ENCODE results near the gene ZNF521.

The ZNF521 gene

DNA sequence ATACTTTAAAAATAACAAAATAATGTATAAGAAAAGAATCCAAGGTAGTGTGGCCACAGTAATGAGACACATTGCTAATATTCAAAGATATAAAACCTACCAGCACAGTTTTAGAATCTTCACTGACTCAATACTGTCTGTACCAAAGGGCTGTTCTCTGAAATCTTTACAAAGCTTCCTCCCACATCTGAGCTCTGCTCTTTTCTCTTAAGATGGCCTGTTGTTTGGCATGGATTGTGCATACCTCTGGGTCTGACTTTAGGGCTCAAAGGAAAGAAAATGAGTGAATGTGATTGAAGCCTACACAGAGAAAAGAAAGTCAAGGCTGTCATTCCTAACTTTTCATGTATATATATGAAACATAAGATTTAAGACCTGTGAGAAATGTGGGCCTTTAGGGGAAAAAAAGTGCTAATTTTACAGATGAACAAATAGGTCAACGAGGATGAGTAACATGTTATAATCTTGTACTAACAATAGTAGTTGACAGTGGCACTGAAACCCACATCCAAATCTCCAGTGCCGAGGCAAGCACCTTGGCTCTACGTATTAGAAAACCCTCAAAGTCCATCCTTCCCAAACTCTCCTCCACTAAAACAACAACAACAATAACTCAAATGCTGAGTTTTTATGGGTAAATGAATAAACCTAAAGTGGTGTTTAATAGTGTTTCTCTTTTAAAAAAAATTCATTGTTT is 114.2 kb downstream of the ZNF521 start:
- Histone ChIP-seq H3K4me3 (ENCODE audit: insufficient read depth, low read length, poor library complexity, severe bottlenecking) (no peak overlapping the region), H4K20me1 (ENCODE audit: low read depth, low read length) (no peaks in the 10 kb centered on the region), H3K27ac (ENCODE audit: low read depth, low read length) (no peak overlapping the region), H3K36me3 (ENCODE audit: low read length) (no peaks in the 10 kb centered on the region), H3K9me2 (replicated peaks; ENCODE audit: insufficient read depth, low read length) (no peaks in the 10 kb centered on the region), H3K9ac (ENCODE audit: low read length) (no peak overlapping the region), H2AFZ (ENCODE audit: low read depth, low read length, severe bottlenecking) (no peak overlapping the region), H3F3A (ENCODE audit: insufficient read depth) (no peaks in the 10 kb centered on the region), H3K79me2 (ENCODE audit: insufficient read depth, low read length) (no peaks in the 10 kb centered on the region), H3K9me3 (ENCODE audit: insufficient read depth, low read length) (no peaks in the 10 kb centered on the region), H3K27me3 (ENCODE audit: low read length) (no peaks in the 10 kb centered on the region), H3K4me2 (ENCODE audit: low read depth, low read length, poor library complexity, severe bottlenecking) (no peak overlapping the region)
- TF ChIP-seq EZH2phosphoT487 (conservative IDR thresholded peaks at IDR 0.05; ENCODE audit: low read length) = no peak
- TF ChIP-seq, protein P1, sequence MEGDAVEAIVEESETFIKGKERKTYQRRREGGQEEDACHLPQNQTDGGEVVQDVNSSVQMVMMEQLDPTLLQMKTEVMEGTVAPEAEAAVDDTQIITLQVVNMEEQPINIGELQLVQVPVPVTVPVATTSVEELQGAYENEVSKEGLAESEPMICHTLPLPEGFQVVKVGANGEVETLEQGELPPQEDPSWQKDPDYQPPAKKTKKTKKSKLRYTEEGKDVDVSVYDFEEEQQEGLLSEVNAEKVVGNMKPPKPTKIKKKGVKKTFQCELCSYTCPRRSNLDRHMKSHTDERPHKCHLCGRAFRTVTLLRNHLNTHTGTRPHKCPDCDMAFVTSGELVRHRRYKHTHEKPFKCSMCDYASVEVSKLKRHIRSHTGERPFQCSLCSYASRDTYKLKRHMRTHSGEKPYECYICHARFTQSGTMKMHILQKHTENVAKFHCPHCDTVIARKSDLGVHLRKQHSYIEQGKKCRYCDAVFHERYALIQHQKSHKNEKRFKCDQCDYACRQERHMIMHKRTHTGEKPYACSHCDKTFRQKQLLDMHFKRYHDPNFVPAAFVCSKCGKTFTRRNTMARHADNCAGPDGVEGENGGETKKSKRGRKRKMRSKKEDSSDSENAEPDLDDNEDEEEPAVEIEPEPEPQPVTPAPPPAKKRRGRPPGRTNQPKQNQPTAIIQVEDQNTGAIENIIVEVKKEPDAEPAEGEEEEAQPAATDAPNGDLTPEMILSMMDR (IDR thresholded peaks at IDR 0.05; ENCODE audit: insufficient read depth, low read length, poor library complexity, severe bottlenecking) = no peak

DNA sequence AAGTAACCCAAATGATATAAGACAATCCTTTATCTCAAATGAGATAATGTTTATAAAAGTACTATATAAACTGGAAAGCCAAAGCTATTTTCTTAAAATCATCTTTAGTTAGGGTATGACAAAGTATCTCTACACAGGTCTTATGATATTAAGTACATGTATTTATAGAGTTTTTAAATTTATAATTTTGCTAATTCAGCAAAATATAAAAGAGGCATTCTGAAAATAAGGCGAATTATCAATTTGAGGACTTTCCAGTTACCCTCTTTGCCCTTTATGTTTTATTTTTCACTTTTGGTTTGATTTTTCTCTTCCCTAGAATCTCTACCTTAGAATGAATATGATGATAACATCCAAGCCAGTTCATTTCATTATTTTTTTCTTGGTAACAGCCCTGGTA is 115.2 kb downstream of the ZNF521 start:
- Histone ChIP-seq H2AFZ (ENCODE audit: low read depth, low read length, severe bottlenecking) (no peak overlapping the region), H3K79me2 (ENCODE audit: insufficient read depth, low read length) (no peaks in the 10 kb centered on the region), H3K9me3 (ENCODE audit: insufficient read depth, low read length) (no peaks in the 10 kb centered on the region), H3K4me2 (ENCODE audit: low read depth, low read length, poor library complexity, severe bottlenecking) (no peak overlapping the region), H3K27ac (ENCODE audit: low read depth, low read length) (no peak overlapping the region), H3K36me3 (ENCODE audit: low read length) (no peaks in the 10 kb centered on the region), H3F3A (ENCODE audit: insufficient read depth) (no peaks in the 10 kb centered on the region), H3K27me3 (ENCODE audit: low read length) (no peaks in the 10 kb centered on the region), H3K9ac (ENCODE audit: low read length) (no peak overlapping the region), H4K20me1 (ENCODE audit: low read depth, low read length) (no peaks in the 10 kb centered on the region), H3K9me2 (replicated peaks; ENCODE audit: insufficient read depth, low read length) (no peaks in the 10 kb centered on the region), H3K4me3 (ENCODE audit: insufficient read depth, low read length, poor library complexity, severe bottlenecking) (no peak overlapping the region)
- no peak for TF ChIP-seq EZH2phosphoT487 (conservative IDR thresholded peaks at IDR 0.05; ENCODE audit: low read length)
- TF ChIP-seq, protein P1 (IDR thresholded peaks at IDR 0.05; ENCODE audit: insufficient read depth, low read length, poor library complexity, severe bottlenecking) = no peak

DNA sequence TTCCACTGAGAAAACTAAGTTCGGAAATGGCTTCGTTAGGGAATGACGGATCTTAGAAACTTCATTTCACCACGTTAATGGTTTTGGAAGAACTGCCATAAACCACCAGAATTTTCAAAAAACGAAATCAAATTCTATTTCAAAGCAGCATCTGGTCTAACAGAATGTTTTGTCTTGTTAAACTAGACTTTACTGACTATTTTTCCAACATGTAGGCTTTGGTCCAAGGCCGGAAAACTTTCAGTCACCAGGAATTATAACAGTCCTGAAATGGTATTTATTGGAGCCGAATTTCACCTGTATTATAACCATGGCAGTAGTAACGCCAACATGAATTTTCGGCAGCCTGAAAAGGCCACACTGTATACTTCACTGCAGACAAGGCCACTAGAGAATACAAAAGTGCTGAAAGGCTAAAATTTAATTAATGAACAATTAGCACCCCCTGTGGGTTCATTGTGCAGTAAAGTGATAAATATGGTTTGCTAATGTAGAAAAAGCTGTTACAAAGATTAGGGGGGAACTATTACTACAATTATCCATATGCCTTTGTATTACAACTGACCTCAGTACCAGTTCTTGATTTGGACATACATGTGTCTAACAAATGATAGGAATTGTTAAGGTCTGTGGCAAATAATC is 116.4 kb downstream of the ZNF521 start:
- Histone ChIP-seq H3F3A (ENCODE audit: insufficient read depth) (no peaks in the 10 kb centered on the region), H3K36me3 (ENCODE audit: low read length) (no peaks in the 10 kb centered on the region), H2AFZ (ENCODE audit: low read depth, low read length, severe bottlenecking) (no peak overlapping the region), H3K27me3 (ENCODE audit: low read length) (no peaks in the 10 kb centered on the region), H3K9me3 (ENCODE audit: insufficient read depth, low read length) (no peaks in the 10 kb centered on the region), H3K4me3 (ENCODE audit: insufficient read depth, low read length, poor library complexity, severe bottlenecking) (no peak overlapping the region), H3K27ac (ENCODE audit: low read depth, low read length) (no peak overlapping the region), H3K4me2 (ENCODE audit: low read depth, low read length, poor library complexity, severe bottlenecking) (no peak overlapping the region), H4K20me1 (ENCODE audit: low read depth, low read length) (no peaks in the 10 kb centered on the region), H3K9ac (ENCODE audit: low read length) (no peak overlapping the region), H3K79me2 (ENCODE audit: insufficient read depth, low read length) (no peaks in the 10 kb centered on the region), H3K9me2 (replicated peaks; ENCODE audit: insufficient read depth, low read length) (no peaks in the 10 kb centered on the region)
- TF ChIP-seq, protein P1 (IDR thresholded peaks at IDR 0.05; ENCODE audit: insufficient read depth, low read length, poor library complexity, severe bottlenecking) = no peak
- no peak for TF ChIP-seq EZH2phosphoT487 (conservative IDR thresholded peaks at IDR 0.05; ENCODE audit: low read length)

Measured in SU-DHL-6 (cell line).